Stimulated activated CD8-positive, alpha-beta memory T cell treated with anti-CD3 and anti-CD28 coated beads, Interleukin-15, amount 100 ng/mL, for 1 hour (primary cell): ENCODE data around the gene EPX.

Experiments
- DNase-seq: peaks from one replicate; pipeline ENCODE4 v3.0.0-alpha.2; 2020; ENCODE audit warnings: low read depth

Gene EPX

DNA sequence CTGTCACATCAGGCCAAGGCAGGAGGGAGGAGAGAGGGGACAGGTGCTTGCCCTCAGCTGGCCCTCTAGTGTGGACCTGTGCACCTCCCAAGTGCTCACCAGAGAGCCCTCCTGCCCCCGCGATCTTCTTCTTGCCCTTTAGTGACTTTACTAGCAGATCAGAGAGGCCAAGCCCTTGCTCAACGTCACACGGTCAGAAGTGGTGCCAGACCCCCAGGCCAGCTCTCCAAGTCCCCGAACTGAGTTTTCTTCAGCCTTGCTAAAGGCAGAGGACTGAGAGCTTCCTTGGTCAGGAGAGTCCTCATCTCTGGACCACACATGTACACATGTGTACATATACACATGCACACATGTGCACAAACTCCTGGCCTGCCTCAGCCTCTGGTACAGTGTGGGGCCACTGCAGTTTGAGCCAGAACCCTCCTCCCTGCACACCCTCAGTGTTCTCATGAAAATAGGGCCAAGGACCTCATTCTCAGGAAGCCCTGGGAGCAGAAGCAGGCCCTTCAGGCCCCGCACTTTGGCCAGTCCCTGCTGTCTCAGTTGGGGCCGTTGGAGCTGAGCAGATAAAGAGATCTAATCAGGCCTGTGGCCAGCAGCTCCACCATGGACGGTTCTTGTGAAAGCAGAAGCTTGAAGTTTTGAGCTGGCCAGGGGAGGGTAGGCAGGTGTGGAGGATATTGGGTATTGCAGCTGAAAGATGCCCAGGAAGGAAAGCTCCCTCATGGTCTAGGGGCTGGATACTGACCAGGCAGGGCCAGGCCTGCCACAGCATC is 7.4 kb upstream of the EPX start:
- no peak for DNase-seq

DNA sequence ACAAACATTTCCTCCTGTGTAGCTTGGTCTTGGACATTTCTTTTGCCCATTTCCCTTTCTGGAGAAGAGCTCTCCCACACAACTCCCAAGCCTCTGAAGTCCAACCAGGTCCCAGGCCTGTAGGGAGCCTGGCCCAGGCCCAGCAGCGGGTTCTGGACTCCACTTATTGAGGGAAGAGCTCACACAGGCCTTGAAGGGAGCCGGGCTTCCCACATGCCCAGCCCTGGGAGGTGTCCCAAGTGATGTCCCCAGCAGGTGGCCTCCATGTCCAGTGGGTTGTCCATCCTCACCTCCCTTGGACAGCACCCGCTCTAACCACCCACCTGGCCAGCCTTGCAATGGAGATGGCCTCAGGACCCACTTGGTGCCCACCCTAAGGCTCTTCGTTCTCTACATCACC is 5.9 kb upstream of the EPX start:
- no peak for DNase-seq

DNA sequence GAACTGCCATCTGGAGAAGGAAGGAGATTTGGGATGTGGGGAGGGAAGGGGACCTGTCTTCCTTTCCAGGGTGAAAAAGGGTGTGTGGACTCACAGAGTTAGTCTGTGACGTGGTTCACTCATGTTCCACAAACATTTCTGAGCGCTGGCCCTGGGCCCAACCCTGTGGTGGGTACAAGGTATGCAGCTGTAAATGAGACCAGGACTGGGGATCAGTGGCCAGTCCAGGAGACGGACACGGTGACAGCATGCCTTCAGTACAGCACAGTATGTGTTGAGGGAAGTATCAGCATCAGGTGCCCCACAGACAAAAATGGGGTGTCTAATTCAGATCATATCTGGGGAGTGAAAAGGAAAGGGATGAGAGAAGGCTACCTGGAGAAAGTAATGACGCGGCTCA is 5.5 kb upstream of the EPX start:
- DNase-seq: no peak

DNA sequence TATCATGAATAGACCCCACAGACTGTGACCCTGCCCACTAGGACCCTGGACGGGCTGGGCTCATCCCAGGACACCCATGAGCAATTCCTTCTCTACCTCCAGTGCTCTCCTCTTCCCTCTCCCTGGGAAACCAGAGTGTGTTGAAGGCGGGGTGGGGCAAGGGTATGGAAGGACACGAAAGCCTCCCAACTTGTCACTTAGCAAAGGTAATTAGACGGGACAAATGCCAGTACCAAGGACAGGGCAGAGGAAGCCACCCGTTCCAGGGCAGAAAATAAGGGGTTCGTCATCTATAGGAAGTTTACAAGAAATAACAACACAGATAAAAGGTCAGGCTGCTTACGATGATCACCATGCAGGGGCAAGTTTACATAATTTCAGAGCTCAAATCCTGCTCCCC is 4.9 kb upstream of the EPX start:
- DNase-seq: no peak

DNA sequence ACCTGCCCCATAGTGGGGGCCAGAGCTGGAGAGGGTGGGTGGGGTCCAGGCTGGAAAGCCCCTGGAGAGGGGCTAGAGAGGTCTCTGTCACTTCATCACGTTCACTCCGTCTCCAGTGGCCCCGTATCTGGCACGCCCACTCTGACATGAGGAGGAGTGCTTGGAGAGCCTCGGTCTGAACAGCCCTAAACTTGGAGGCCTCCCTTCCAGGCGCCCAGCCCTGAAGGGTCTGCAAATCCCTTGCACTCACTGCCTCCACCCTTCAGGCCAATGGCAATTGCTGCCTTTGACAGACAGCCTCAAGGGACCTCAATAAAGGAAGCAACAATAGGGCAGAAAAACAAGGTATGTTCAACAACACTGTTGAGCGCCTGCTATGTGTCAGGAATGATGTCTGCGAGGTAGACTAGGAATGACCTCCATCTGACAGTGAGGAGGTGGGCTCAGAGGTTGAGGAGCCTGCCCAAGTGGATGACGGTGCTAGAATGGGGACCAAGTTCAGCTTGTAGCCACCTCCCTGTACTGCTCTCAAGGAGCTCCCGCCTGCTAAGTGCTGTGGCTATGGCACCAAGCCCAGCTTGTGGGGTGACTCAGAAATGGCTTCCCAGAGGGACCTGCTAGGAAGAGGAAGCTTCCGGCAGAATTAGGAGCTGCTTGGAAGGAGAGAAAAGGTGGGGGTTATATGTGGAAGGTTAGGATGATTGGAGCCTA is 2.9 kb upstream of the EPX start:
- DNase-seq: no peak

DNA sequence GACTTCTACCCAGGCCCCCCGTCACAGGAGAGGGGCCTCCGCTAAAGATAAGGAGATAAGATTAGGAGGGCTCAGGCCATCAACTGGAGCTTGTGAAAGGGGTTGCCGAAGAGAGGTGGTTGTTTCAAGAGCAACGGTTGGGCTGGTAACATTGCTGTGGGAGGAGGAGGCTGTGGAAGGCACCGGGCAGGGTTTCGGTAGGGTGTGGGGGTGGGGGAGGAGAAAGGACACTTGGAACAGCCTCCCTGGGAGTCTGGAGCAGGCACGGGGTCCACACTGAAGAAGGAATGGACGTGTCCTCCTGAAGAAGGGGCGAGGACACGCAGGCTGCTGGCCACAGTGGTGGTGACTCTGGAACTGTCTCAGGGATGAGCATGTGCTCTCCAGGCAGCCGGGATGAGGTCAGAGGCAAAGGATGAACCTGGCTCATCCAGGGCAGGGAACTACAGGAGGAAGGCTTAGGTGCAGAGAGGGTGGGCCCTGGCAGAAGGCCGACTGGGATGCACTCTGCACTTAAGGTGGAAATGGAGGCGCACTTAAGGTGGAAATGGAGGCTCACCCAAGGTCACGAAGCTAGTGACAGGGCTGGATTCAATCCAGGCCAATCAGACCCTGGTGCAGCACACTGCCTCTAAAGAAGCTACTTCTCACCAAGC is 1.2 kb upstream of the EPX start:
- DNase-seq: no peak

DNA sequence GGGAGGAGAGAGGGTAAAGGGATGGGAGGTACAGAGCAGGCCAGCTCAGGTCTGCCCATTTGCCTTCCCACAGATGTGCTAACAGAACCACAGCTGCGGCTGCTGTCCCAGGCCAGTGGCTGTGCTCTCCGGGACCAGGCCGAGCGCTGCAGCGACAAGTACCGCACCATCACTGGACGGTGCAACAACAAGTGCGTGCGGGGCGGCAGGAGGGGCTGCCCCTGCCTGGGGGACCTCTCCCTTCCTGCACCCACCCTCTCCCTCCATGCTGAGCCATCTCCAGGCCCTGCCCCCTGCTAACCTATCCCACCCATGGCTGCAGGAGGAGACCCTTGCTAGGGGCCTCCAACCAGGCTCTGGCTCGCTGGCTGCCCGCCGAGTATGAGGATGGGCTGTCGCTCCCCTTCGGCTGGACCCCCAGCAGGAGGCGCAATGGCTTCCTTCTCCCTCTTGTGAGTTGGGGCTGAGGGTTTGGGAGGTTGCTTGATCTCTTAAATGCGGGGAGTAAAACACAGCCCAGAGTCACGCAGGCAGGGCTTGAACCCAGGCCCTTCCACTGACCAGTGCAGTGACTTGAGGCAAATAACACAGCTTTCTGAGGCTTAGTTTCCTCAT is 1.2 kb downstream of the EPX start:
- DNase-seq: no peak

DNA sequence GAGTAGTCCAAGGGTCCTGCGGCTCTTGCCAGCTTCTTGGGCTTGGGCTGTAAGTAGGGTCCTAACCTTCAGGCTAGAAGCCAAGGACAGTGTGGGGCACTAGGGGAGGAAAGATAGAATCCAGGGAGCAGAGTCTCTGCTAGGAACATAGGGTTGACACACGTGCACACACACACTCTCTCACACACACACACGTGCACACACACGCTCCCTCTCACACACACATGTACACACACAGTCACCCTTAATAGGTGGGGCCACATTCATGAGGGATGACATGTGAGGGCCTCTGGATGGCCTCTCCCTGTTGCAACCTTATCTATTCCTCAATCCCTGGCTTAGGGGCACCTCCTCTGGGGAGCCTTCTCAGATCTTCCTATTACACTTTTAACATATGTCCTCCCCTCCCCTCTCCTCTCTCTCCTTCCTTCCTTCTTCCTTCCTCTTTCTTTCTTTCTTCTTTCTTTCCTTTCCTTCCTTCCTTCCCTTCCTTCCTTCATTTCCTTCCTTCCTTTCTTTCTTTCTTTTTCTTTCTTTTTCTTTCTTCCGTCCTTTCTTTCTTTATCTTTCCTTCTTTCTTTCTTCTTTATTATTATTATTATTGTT is 3.1 kb downstream of the EPX start:
- no peak for DNase-seq

DNA sequence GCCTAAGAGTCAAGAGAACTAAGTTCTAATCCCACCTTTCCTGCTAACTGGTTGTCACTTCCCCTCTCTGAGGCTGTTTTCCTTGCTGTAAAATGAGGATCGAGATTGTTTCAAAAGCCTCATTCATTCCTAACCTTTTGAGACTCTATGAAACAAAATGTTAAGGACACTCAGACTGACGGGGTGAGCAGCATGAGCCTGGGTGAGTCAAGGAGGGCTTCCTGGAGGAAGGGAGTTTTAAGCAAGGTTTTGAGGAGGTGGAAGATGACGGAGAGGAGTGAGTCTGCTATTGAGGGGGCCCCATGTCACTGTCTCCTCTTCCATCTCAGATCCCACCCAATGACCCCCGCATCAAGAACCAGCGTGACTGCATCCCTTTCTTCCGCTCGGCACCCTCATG is 4.1 kb downstream of the EPX start:
- DNase-seq: no peak

DNA sequence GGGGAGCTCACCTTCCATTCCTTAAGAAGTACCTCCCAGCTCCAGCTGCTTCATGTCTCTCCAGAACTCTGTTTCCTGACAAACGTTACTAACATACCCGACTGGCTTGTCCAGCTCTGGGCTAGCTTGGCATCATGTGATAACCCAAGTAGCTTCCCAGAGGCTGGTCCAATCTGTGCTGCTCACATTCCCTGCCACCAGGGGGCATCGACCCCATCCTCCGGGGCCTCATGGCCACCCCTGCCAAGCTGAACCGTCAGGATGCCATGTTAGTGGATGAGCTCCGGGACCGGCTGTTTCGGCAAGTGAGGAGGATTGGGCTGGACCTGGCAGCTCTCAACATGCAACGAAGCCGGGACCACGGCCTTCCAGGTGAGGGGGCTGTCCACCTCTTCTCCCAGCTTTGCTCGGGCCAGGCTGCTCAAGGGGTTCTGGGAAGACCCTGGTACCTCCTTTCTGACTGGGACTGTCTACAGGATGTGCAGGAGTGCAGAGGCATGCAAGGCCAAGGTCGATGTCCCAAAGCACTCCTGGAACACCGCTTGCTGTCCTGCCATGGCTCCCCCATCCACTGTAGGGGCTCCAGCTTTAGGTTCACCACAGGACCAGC is 7.6 kb downstream of the EPX start:
- DNase-seq: peak; percentile 22

DNA sequence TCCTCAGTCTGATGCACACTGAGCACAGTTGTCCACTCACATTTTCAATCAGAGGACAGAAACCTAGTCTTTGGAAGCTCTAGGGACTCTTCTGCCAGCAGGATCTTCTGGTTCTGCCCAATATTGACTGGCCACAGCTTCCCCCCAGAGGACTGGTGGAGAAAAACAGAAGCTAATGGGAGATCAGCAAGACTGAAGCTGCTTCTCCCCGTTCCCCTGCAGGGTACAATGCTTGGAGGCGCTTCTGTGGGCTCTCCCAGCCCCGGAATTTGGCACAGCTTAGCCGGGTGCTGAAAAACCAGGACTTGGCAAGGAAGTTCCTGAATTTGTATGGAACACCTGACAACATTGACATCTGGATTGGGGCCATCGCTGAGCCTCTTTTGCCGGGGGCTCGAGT is 10.3 kb downstream of the EPX start:
- no peak for DNase-seq

DNA sequence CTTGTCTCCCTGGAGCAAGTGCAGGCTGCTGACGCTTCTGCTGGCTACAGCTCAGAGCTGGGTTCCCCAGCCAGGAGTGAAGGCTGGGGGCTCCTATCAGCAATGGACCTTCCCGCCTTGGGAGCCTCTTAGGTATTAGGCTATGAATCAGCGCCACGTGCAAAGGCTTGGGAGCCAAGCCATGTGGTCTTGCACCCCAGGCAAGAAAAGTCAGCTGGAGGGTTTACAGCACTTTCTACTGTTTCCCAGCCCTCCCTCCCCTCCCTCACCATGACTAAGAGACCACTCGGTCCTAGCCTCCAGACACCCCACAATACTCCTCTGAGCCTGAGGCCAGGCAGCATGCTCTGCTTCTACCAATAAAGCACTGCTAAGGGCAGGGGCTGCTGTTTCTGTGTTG is 12.3 kb downstream of the EPX start:
- DNase-seq: no peak

DNA sequence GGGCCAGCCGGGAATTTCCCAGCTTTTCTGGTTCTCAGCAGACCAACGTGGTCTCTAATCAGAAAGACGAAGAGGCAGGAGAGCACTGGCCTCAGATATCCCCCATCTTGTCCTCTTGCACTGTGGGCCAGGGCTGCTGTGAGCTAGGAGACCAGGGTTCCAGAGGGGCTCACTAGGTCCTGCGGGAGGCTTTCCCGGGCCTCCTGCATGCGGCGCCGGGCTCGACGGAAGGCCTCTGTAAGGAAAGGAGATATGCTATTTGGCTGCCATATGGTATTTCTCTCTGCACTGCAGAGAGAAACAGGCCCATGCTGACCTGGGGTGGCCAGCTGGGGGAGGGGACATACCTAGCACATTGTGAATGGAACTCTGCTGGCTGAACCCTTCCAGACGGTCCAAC is 13.4 kb downstream of the EPX start:
- DNase-seq: no peak

DNA sequence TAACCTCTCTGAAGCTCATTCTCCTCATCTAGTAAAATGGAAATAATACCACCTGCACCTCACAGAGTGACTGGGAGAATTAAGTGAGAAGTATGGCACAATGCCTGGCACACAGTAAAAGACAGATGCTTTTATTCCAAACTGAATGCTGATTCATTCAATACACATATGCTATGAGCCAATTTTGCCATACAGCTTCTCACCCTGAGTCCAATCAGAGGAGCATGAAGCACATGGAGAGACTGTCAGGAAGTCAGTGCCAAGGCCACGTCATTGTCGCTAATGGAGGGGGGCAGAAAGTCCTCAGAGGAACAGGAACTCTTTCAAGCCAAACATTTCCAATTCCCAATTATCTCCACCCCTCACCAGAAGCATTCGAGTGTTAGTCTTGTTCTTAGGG is 14.9 kb downstream of the EPX start:
- DNase-seq: no peak

DNA sequence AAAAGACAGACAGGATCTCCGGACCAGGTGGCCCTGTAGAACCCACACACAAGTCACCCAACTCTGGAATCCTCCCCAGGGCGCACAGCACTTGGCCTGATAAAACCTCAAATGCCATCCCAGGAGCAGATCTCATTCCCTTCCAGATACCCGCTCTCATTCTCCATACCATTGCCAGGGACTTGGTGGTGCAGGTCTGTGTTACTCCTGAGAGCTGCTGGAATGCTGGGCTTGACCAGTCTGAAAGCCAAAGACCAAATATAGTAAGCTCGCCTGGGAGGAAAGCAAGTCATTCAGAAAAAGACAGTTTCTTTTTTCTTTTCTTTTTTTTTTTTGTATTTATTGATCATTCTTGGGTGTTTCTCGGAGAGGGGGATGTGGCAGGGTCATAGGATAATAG is 15.8 kb downstream of the EPX start:
- no peak for DNase-seq

DNA sequence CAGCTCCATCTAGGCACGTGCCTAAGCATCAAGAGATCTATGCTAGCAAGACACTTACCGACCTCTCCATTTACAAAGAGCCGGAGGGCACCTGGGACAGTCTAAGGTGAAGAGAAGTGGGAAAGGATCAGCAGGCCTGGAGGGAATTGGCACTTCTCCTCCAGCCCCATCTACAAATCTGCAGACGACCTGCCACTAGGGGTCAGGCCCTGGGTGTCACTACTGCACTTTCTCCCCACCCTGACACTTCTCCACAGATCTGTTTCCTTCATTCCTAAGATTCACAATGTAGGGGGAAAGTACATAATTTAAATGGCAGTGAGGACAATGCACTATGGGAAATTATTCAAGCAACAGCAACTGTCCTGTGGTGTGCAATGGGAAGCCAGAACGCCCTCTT is 18.4 kb downstream of the EPX start:
- no peak for DNase-seq

DNA sequence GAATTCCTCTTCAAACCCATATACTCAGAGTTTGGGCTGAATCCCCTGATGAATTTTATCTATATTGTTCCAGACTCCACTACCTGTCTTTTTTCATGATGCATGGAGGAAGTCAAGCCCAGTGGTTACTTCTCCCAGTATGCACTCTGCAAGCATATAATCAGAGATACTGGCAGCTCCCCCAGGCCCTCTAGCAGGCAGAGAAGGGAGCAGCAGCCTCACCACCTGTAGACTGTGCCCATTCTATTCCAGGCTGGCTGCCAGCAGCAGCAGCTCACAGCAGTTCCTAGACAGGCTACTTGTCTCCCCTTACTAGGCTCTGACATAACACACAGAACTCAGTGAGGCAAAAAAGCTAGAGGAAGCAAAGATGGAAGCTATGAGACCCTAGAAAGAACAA is 23.2 kb downstream of the EPX start:
- DNase-seq: no peak

DNA sequence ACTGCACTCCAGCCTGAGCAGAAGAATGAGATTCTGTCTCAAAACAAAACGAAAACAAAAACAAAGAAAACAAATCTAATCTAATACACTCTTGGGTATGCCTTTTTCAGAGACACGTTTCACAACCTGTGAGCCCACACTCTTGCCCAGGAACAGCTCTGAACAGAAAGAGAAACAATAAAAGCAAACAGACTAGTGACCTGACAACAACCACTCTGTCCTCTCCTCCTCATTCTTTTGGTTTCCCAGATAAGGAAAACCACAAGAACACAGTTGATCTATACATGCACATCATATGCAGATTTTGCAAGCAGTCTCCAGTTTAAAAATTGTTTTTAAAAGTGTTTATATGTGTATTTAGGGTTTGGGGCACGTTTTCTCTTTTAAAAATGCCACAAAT is 25.2 kb downstream of the EPX start:
- no peak for DNase-seq

DNA sequence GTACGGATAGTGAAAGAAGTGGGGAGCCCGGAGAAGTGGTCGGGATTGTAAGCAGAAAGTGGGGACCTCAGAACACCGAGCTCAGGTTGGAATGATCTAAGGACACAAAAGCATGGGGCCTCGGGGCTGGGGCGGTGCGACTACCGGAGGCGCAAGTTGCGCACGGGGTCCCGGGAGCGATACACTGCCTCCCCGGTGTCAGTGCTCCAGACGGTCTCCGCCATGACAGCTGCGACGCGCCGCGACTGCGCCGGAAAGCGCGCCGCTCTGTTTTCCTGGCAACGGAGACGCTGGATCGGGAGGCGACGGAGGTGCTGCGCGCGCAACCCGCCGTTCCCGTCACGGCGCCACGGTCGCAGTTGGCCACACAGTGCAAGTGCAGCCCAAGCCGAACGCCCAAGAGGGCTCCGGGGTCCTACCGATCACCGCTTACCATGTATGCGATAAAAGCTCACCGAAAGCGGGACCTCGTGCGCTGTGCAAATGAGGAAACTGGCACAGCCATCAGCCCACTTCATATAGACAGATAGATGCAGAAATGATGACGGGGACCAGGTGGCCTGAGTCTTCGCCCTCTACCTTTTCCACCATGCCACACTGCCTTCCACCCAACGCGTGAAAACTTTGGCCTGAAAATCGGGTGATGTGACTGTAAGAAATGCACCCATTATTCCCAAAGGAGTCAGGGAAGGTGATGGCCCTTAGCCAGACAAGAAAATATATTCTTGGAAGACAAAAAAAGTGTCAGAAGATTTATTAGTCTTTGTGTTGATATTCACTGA is 26.7 kb downstream of the EPX start, which contains the start of gene MKS1:
Gene MKS1 (minus strand): TSS at position 249 of the 782 bp plus-strand sequence. CDS start 25 bp downstream, at position 224.
- DNase-seq: peak; percentile 84

DNA sequence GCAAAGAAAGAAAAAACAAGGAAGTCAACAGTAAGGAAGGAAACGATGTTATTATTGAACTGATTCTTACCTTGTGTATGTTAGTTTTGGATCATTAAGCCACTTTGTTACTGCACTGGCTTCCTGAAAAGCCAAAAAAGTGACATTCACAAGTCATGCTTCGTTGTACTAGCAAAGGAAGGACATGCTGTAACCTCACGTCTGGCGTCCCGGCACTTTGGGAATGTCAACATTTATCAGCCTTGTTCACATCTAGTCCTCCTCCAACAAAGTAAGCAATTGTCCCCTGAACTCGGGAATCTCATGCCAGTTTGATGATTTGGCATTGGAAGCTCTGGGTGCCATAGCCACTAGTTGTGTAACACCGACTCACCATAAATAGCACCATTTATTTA is 27.3 kb downstream of the EPX start:
- DNase-seq: no peak

DNA sequence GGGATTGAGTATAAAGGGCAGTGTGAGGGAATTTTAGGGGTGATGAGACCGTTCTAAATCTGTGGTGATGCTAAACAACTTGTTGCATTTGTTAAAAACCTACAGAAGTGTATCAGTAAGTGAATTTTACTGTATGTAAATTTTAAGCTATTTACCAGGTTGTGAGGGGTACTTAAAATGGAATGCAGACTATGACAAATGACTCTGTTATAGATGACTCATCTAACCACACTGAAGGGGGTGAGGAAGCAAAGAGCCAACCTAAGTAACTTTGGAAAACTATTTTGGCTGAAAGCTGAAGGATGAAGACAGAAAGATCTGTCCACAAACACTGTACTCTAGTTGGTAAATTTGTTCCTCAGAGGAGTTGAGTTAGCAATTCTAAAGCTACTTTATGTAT is 31.8 kb downstream of the EPX start:
- no peak for DNase-seq
